ENCODE data around the gene DLG2.

DLG2 gene

DNA sequence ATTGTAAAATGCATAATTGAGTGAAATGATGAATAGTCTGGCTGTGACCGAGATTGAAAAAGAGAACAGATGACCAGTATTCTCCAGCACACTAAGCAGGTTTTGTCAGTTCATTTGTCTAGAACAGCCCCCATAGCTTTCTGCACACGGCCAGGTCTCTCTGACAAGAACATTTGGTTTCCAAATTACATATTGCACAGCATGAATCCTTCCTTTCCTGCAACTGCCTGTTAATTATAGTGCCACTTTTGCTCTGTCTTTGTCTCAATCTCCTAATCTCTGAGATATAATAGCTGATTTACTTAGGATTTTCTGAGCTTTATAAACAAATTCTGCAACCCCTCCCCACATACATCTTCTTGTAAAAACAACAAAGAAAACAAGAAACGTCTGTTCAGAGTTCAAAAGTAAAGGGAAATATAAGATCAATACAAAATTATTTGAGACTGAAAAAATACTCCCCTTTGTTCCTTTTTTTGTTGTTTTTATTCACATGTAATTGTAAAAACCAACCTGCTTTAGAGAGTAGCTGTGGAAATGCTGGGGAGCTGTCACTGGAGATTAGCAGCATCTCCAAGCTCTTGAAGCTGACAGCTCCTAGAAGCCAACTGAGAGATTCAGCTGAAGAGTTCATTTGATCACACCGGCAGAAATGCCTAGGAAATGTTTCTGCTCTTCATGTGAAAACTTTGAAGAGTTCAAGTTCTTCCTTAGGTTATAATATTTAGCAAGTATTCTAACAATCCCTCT is 998.1 kb downstream of the DLG2 start:
- TF ChIP-seq POLR2AphosphoS5 (IDR thresholded peaks at IDR 0.05; ENCODE audit: low read depth) = no peak
- no peak for TF ChIP-seq SPI1 (IDR thresholded peaks at IDR 0.05; ENCODE audit: borderline replicate concordance, low read depth)
- TF ChIP-seq, protein P1, sequence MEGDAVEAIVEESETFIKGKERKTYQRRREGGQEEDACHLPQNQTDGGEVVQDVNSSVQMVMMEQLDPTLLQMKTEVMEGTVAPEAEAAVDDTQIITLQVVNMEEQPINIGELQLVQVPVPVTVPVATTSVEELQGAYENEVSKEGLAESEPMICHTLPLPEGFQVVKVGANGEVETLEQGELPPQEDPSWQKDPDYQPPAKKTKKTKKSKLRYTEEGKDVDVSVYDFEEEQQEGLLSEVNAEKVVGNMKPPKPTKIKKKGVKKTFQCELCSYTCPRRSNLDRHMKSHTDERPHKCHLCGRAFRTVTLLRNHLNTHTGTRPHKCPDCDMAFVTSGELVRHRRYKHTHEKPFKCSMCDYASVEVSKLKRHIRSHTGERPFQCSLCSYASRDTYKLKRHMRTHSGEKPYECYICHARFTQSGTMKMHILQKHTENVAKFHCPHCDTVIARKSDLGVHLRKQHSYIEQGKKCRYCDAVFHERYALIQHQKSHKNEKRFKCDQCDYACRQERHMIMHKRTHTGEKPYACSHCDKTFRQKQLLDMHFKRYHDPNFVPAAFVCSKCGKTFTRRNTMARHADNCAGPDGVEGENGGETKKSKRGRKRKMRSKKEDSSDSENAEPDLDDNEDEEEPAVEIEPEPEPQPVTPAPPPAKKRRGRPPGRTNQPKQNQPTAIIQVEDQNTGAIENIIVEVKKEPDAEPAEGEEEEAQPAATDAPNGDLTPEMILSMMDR (IDR thresholded peaks at IDR 0.05; ENCODE audit: insufficient read depth, low read length) = no peak
- TF ChIP-seq, protein P2, sequence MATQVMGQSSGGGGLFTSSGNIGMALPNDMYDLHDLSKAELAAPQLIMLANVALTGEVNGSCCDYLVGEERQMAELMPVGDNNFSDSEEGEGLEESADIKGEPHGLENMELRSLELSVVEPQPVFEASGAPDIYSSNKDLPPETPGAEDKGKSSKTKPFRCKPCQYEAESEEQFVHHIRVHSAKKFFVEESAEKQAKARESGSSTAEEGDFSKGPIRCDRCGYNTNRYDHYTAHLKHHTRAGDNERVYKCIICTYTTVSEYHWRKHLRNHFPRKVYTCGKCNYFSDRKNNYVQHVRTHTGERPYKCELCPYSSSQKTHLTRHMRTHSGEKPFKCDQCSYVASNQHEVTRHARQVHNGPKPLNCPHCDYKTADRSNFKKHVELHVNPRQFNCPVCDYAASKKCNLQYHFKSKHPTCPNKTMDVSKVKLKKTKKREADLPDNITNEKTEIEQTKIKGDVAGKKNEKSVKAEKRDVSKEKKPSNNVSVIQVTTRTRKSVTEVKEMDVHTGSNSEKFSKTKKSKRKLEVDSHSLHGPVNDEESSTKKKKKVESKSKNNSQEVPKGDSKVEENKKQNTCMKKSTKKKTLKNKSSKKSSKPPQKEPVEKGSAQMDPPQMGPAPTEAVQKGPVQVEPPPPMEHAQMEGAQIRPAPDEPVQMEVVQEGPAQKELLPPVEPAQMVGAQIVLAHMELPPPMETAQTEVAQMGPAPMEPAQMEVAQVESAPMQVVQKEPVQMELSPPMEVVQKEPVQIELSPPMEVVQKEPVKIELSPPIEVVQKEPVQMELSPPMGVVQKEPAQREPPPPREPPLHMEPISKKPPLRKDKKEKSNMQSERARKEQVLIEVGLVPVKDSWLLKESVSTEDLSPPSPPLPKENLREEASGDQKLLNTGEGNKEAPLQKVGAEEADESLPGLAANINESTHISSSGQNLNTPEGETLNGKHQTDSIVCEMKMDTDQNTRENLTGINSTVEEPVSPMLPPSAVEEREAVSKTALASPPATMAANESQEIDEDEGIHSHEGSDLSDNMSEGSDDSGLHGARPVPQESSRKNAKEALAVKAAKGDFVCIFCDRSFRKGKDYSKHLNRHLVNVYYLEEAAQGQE (IDR thresholded peaks at IDR 0.05; ENCODE audit: insufficient replicate concordance, low read depth) = no peak
- TF ChIP-seq GABPA (IDR thresholded peaks at IDR 0.05; ENCODE audit: low read depth) = no peak
- no peak overlapping the region for H3K27ac ChIP-seq (replicated peaks)
- no peak for DNase-seq (ENCODE audit: low read depth in 1 of 2, low spot score in 1 of 2)
- no peaks in the 10 kb centered on the region for H3K27me3 ChIP-seq (ENCODE audit: insufficient read depth, poor library complexity, severe bottlenecking)
- no peak overlapping the region for H3K4me3 ChIP-seq (replicated peaks; ENCODE audit: insufficient read depth, low read length)

DNA sequence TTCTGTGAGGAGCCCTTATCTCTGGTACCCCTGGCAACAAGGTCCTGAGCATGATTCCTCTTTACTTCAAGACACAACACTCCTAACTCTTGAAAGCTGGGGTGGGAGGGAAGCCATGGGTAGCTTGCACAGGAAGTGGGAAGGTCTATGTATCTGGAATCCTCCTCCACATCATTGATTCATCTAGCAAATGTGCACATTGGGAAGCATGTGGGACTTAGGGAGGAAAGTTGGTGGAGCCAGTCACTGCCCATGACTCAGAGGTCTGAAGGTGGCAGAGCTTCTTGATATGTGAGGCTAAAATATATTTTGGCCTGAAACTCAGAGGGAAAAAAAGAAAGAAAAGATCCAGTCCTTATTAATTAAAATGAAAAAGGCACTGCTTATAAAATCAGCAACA is 1000.9 kb downstream of the DLG2 start:
- TF ChIP-seq POLR2AphosphoS5 (IDR thresholded peaks at IDR 0.05; ENCODE audit: low read depth) = no peak
- TF ChIP-seq, protein P2 (IDR thresholded peaks at IDR 0.05; ENCODE audit: insufficient replicate concordance, low read depth) = no peak
- TF ChIP-seq GABPA (IDR thresholded peaks at IDR 0.05; ENCODE audit: low read depth) = no peak
- TF ChIP-seq SPI1 (IDR thresholded peaks at IDR 0.05; ENCODE audit: borderline replicate concordance, low read depth) = no peak
- TF ChIP-seq, protein P1 (IDR thresholded peaks at IDR 0.05; ENCODE audit: insufficient read depth, low read length) = no peak
- Histone ChIP-seq H3K4me3 (replicated peaks; ENCODE audit: insufficient read depth, low read length) (no peak overlapping the region), H3K27ac (replicated peaks) (no peak overlapping the region), H3K27me3 (ENCODE audit: insufficient read depth, poor library complexity, severe bottlenecking) (no peaks in the 10 kb centered on the region)
- DNase-seq (ENCODE audit: low read depth in 1 of 2, low spot score in 1 of 2) = no peak

DNA sequence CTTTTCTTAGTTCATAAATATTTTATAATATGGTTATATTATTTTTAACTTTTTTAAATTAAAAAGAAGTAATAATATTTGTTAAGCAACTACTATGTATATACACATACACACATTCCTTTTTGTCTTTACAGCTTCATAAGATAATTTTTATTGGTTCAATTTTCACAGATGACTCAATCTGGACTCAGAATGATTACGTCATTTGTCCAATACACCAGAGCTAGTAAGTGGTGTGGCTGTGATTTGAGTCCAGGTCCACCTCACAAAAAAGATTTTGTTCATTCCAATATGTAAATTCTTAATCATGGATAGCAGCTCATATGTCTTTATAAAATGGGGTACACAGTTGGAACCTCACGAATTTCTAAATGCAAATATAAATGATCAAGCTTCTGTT is 1014.5 kb downstream of the DLG2 start:
- Histone ChIP-seq H3K27ac (replicated peaks) (no peak overlapping the region), H3K27me3 (ENCODE audit: insufficient read depth, poor library complexity, severe bottlenecking) (no peaks in the 10 kb centered on the region), H3K4me3 (replicated peaks; ENCODE audit: insufficient read depth, low read length) (no peak overlapping the region)
- no peak for DNase-seq (ENCODE audit: low read depth in 1 of 2, low spot score in 1 of 2)
- TF ChIP-seq GABPA (IDR thresholded peaks at IDR 0.05; ENCODE audit: low read depth) (no peak), SPI1 (IDR thresholded peaks at IDR 0.05; ENCODE audit: borderline replicate concordance, low read depth) (no peak), POLR2AphosphoS5 (IDR thresholded peaks at IDR 0.05; ENCODE audit: low read depth) (no peak)
- TF ChIP-seq, protein P1 (IDR thresholded peaks at IDR 0.05; ENCODE audit: insufficient read depth, low read length) = no peak
- TF ChIP-seq, protein P2 (IDR thresholded peaks at IDR 0.05; ENCODE audit: insufficient replicate concordance, low read depth) = no peak
